CD14-positive monocyte (primary cell): ENCODE measurements around the gene GABRQ. TPM values are rescaled to one million over a fixed set of nuclear protein-coding genes. Genes with fewer than 3 reads are reported as not detected.
A peak's percentile ranks its signal among the peaks of the same experiment; 100 is the strongest.

Source experiments
- DNase-seq, 3 donors: peaks; one replicate each; pipeline ENCODE4 v3.0.0-alpha.2; 2011 to 2022
- H2AFZ ChIP-seq: 2 replicates; pipeline ENCODE4 v1.6.0; 2012; ENCODE audit warnings: mild to moderate bottlenecking, low read depth, low read length, inconsistent platforms; ENCODE audit not compliant: insufficient read depth, poor library complexity, severe bottlenecking
- H3K27ac ChIP-seq, 2 donors: 1 replicate in 1 of 2; 2 replicates in 1 of 2; pipeline ENCODE4 v1.5.1; 2012 to 2013; ENCODE audit warnings: low read length in 2 of 2, control low read depth in 1 of 2, inconsistent platforms in 1 of 2, low read depth in 1 of 2, mild to moderate bottlenecking in 1 of 2
- H3K27me3 ChIP-seq, 2 donors: one replicate each; pipeline versions ENCODE4 v1.6.0 to v1.6.1; 2011 to 2013; ENCODE audit warnings: low read length in 2 of 2; ENCODE audit not compliant: control insufficient read depth in 2 of 2, insufficient read depth in 2 of 2
- H3K36me3 ChIP-seq, 2 donors: replicated peaks in 1 of 2; 1 replicate in 1 of 2; 2 replicates in 1 of 2; pipeline versions ENCODE4 v1.5.1 to v1.6.1; 2012 to 2013; ENCODE audit warnings: low read length in 2 of 2, control low read depth in 1 of 2, inconsistent platforms in 1 of 2, mild to moderate bottlenecking in 1 of 2; ENCODE audit not compliant: insufficient read depth in 2 of 2, control insufficient read depth in 1 of 2
- H3K4me1 ChIP-seq, 2 donors: 1 replicate in 1 of 2; 2 replicates in 1 of 2; pipeline versions ENCODE4 v1.5.1 to v1.6.1; 2012 to 2013; ENCODE audit warnings: low read length in 2 of 2, control low read depth in 1 of 2, inconsistent platforms in 1 of 2, mild to moderate bottlenecking in 1 of 2, moderate library complexity in 1 of 2; ENCODE audit not compliant: insufficient read depth in 2 of 2, control insufficient read depth in 1 of 2
- H3K4me2 ChIP-seq: replicated peaks from 2 replicates; pipeline ENCODE3; 2012; ENCODE audit warnings: low read length, moderate library complexity, mild to moderate bottlenecking; ENCODE audit not compliant: poor library complexity, severe bottlenecking; ENCODE audit errors: extremely low read depth
- H3K4me3 ChIP-seq, 3 experiments: fragments of 200-600 bp in 1 of 3; sonication (generic) in 1 of 3; replicated peaks in 1 of 3; 1 replicate in 2 of 3; 2 replicates in 1 of 3; pipeline ENCODE4 v1.5.1; 2011 to 2013; ENCODE audit warnings: low read length in 3 of 3, mild to moderate bottlenecking in 3 of 3, control low read depth in 2 of 3, low read depth in 2 of 3, inconsistent platforms in 1 of 3, moderate library complexity in 1 of 3
- H3K79me2 ChIP-seq: 2 replicates; pipeline ENCODE4 v1.6.0; 2012; ENCODE audit warnings: mild to moderate bottlenecking, control low read depth, inconsistent platforms, low read length, moderate library complexity; ENCODE audit not compliant: insufficient read depth
- H3K9ac ChIP-seq: 2 replicates; pipeline ENCODE4 v1.6.0; 2017; ENCODE audit warnings: low read length, mild to moderate bottlenecking; ENCODE audit not compliant: insufficient read depth, poor library complexity, severe bottlenecking
- H3K9me3 ChIP-seq, 2 donors: replicated peaks in 1 of 2; 1 replicate in 1 of 2; 2 replicates in 1 of 2; pipeline versions ENCODE4 v1.5.1 to v1.6.1; 2012 to 2013; ENCODE audit warnings: low read length in 2 of 2, control low read depth in 1 of 2; ENCODE audit not compliant: control insufficient read depth in 1 of 2, insufficient read depth in 1 of 2
- H4K20me1 ChIP-seq: 2 replicates; pipeline ENCODE4 v1.6.0; 2012; ENCODE audit warnings: mild to moderate bottlenecking, low read length, control low read depth, moderate library complexity; ENCODE audit not compliant: insufficient read depth
- H3K27ac Mint-ChIP-seq, 7 donors: one replicate each; pipeline ENCODE4 v1.8.0; 2020; ENCODE audit warnings: mild to moderate bottlenecking in 7 of 7, mixed read lengths in 7 of 7, moderate library complexity in 6 of 7, inconsistent platforms in 2 of 7
- H3K27me3 Mint-ChIP-seq, 3 donors: one replicate each; pipeline ENCODE4 v1.8.0; 2021 to 2022; ENCODE audit warnings: low read depth in 3 of 3, mild to moderate bottlenecking in 3 of 3, mixed read lengths in 3 of 3, moderate library complexity in 3 of 3, inconsistent platforms in 1 of 3
- H3K36me3 Mint-ChIP-seq, 2 donors: one replicate each; pipeline ENCODE4 v1.8.0; 2020; ENCODE audit warnings: mixed read lengths in 2 of 2, inconsistent platforms in 1 of 2, mild to moderate bottlenecking in 1 of 2
- H3K4me1 Mint-ChIP-seq: one replicate; pipeline ENCODE4 v1.8.0; 2020; ENCODE audit warnings: mild to moderate bottlenecking, mixed read lengths
- H3K4me3 Mint-ChIP-seq, 2 donors: one replicate each; pipeline ENCODE4 v1.8.0; 2020; ENCODE audit warnings: mild to moderate bottlenecking in 2 of 2, mixed read lengths in 2 of 2, moderate library complexity in 1 of 2
- H3K9me3 Mint-ChIP-seq, 7 donors: one replicate each; pipeline ENCODE4 v1.8.0; 2020 to 2022; ENCODE audit warnings: mixed read lengths in 7 of 7, mild to moderate bottlenecking in 6 of 7, moderate library complexity in 6 of 7, inconsistent platforms in 2 of 7
- WGBS: methylation state at CpG from one replicate; pipeline ENCODE4 v1.1.5; 2013; ENCODE audit warnings: missing lambda C conversion rate; ENCODE audit not compliant: insufficient coverage; 5-methylcytosine and 5-hydroxymethylcytosine counted together
- intact Hi-C, 2 donors: fragments of 100-400 bp; cut with micrococcal nuclease; formaldehyde crosslinking; loops; one replicate each; pipeline versions ENCODE4 v1.15.0 to v1.15.1; 2023
- polyA plus RNA-seq, 3 donors: library from polyadenylated mRNA; depleted of rRNA in 1 of 3; unstranded in 2 of 3; stranded (reverse) in 1 of 3; fragments of 300-500 nt in 2 of 3; fragments of >200 nt in 1 of 3; fragmentation: Illumina TruSeq in 2 of 3; gene quantifications; 1 replicate in 2 of 3; 2 replicates in 1 of 3; pipeline ENCODE4 v1.2.3, GENCODE V29; 2012 to 2021
- TF ChIP-seq, protein P1 (sequence below): fragments of 200-600 bp; IDR thresholded peaks from one replicate; pipeline ENCODE4 v1.8.0; 2022; ENCODE audit warnings: antibody characterized with exemption, mild to moderate bottlenecking

The GABRQ gene
- polyA plus RNA-seq, 3 donors: not detected

DNA sequence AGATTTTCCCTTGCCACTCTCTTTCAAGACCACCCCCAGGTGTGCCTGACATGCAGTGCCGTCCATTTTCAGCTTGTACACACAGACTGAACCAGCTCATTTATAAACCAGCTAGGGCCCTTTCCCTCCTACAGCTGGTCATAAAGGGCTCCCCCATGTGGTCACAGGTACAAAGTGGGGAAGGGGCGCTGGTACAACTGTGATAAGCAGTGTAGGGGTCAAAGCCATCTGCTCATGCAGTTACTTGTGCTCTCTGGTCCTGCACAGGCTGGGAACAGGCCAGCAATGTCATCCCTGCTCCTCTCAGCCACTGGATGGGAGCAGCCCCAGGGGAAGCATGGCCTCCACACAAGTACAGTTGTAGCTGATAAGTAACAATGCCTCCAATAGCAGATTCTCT lies 20.6 kb downstream of the GABRQ start:
- Mint-ChIP-seq H3K4me1 (no peaks in the 10 kb centered on the region), H3K27me3 (peaks cover 1 to 2% (median 2%) of the 10 kb centered on the region in 3 donors), H3K4me3 (peak overlapping the region in 1 of 2 donors; percentile 54), H3K9me3 (no peaks in the 10 kb centered on the region), H3K36me3 (no peaks in the 10 kb centered on the region), H3K27ac (no peak overlapping the region)
- Histone ChIP-seq H3K4me3 (no peak overlapping the region), H3K36me3 (no peaks in the 10 kb centered on the region), H3K9me3 (no peaks in the 10 kb centered on the region), H2AFZ (no peak overlapping the region), H3K79me2 (no peaks in the 10 kb centered on the region), H4K20me1 (no peaks in the 10 kb centered on the region), H3K4me2 (no peak overlapping the region), H3K9ac (no peak overlapping the region), H3K27ac (no peak overlapping the region), H3K27me3 (no peaks in the 10 kb centered on the region), H3K4me1 (no peaks in the 10 kb centered on the region)
- DNase-seq: no peak
- intact Hi-C loops: no loop called here
- TF ChIP-seq, protein P1, sequence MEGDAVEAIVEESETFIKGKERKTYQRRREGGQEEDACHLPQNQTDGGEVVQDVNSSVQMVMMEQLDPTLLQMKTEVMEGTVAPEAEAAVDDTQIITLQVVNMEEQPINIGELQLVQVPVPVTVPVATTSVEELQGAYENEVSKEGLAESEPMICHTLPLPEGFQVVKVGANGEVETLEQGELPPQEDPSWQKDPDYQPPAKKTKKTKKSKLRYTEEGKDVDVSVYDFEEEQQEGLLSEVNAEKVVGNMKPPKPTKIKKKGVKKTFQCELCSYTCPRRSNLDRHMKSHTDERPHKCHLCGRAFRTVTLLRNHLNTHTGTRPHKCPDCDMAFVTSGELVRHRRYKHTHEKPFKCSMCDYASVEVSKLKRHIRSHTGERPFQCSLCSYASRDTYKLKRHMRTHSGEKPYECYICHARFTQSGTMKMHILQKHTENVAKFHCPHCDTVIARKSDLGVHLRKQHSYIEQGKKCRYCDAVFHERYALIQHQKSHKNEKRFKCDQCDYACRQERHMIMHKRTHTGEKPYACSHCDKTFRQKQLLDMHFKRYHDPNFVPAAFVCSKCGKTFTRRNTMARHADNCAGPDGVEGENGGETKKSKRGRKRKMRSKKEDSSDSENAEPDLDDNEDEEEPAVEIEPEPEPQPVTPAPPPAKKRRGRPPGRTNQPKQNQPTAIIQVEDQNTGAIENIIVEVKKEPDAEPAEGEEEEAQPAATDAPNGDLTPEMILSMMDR: no peak
- WGBS: no CpG with 5 or more reads among the region's 2 CpGs

DNA sequence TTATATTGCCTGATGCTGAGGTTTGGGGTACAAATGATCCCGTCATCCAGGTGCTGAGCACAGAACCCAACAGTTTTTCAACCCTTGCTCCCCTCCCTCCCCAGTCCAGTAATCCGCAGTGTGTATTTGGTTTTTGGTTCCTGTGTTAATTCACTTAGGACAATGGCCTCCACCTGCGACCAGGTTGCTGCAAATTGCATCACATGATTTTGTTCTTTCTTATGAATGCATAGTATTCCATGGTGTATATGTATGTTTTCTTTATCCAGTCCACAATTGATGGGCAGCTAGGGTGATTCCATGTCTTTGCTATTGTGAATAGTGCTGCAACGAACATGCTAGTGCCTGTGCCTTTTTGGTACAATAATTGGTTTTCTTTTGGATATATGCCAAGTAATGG lies 25.4 kb downstream of the GABRQ start:
- H3K4me3 Mint-ChIP-seq: no peak overlapping the region

More for the DNA sequence above, 25.4 kb downstream of the GABRQ start:
- Mint-ChIP-seq H3K27me3 (no peaks in the 10 kb centered on the region), H3K36me3 (no peaks in the 10 kb centered on the region), H3K27ac (no peak overlapping the region), H3K4me1 (no peaks in the 10 kb centered on the region), H3K9me3 (peaks cover 3 to 13% (median 4%) of the 10 kb centered on the region in 7 donors)
- Histone ChIP-seq H3K4me3 (no peak overlapping the region), H4K20me1 (no peaks in the 10 kb centered on the region), H3K4me2 (no peak overlapping the region), H2AFZ (no peak overlapping the region), H3K79me2 (no peaks in the 10 kb centered on the region), H3K36me3 (no peaks in the 10 kb centered on the region), H3K9me3 (peaks cover 4 to 10% of the 10 kb centered on the region in 2 donors), H3K27ac (no peak overlapping the region), H3K27me3 (no peaks in the 10 kb centered on the region), H3K4me1 (no peaks in the 10 kb centered on the region), H3K9ac (no peak overlapping the region)
- intact Hi-C loops: no loop called here
- DNase-seq: no peak
- WGBS: no CpG with 5 or more reads among the region's 4 CpGs
- TF ChIP-seq, protein P1: no peak
